ENCODE data around the gene NKD2. TPM values are rescaled to one million over a fixed set of nuclear protein-coding genes. Genes with fewer than 3 reads are reported as not detected.

The NKD2 gene
- total RNA-seq, 2 donors from 2014 or later: 1.4 to 1.5 TPM

DNA sequence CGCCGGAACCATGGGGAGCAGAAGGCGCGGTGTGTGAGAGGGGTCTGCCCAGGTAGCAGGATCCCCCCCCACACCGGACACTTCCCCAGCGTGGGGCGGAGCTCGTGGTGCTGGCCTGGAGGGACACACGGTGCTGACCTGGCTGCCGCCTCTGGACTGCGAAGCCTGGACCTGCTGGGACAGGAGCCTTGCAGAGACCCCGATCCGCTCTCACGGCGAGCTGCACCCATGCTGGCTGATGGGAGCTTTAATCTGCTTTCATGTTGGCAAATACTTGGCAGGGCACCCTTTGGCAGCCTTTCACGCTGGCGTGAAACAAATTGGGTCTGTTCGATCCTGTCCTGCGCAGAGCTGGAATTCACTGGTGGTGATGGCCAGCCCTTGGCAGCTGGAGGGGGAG, 7.4 kb downstream of the NKD2 start:
- no peaks in the 10 kb centered on the region for H3K27me3 ChIP-seq (replicated peaks; ENCODE audit: insufficient read depth)
- no peak for ATAC-seq (ENCODE audit: insufficient number of reproducible peaks, low FRiP score, low read depth)
- no peak overlapping the region for H3K4me3 ChIP-seq
- H3K9me3 ChIP-seq: no peaks in the 10 kb centered on the region
- no peaks in the 10 kb centered on the region for H3K36me3 ChIP-seq
- TF ChIP-seq, protein P1, sequence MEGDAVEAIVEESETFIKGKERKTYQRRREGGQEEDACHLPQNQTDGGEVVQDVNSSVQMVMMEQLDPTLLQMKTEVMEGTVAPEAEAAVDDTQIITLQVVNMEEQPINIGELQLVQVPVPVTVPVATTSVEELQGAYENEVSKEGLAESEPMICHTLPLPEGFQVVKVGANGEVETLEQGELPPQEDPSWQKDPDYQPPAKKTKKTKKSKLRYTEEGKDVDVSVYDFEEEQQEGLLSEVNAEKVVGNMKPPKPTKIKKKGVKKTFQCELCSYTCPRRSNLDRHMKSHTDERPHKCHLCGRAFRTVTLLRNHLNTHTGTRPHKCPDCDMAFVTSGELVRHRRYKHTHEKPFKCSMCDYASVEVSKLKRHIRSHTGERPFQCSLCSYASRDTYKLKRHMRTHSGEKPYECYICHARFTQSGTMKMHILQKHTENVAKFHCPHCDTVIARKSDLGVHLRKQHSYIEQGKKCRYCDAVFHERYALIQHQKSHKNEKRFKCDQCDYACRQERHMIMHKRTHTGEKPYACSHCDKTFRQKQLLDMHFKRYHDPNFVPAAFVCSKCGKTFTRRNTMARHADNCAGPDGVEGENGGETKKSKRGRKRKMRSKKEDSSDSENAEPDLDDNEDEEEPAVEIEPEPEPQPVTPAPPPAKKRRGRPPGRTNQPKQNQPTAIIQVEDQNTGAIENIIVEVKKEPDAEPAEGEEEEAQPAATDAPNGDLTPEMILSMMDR (IDR thresholded peaks at IDR 0.05): no peak
- DNase-seq (ENCODE audit: low spot score): no peak
- H3K27ac ChIP-seq: no peak overlapping the region
- H3K4me1 ChIP-seq (ENCODE audit: control insufficient read depth in 1 of 2, low read depth in 2 of 2): no peaks in the 10 kb centered on the region

DNA sequence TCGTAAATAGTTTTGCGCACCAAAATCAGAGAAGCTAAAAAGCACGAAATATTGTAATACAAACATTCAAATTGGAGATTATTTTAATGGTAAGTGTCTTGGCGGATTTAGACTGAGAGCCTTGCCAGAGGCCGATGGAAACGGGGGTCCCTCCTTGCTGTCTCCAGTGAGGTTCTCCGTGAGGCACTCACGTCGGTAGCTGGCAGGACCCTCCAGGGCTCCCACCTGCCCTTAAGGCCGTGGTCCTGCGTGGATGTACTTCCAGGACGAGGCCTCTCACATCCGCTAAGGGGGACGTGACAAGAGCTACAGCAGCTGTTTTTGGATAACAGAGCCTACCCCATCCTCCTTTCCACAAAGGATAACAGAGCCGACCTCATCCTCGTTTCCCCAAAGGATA, 7.9 kb downstream of the NKD2 start:
- no peaks in the 10 kb centered on the region for H3K27me3 ChIP-seq (replicated peaks; ENCODE audit: insufficient read depth)
- ATAC-seq (ENCODE audit: insufficient number of reproducible peaks, low FRiP score, low read depth) (no peak), DNase-seq (ENCODE audit: low spot score) (no peak)
- no peak overlapping the region for H3K4me3 ChIP-seq
- no peak overlapping the region for H3K27ac ChIP-seq
- H3K4me1 ChIP-seq (ENCODE audit: control insufficient read depth in 1 of 2, low read depth in 2 of 2): no peaks in the 10 kb centered on the region
- TF ChIP-seq, protein P1 (IDR thresholded peaks at IDR 0.05): no peak
- no peaks in the 10 kb centered on the region for H3K36me3 ChIP-seq
- H3K9me3 ChIP-seq: no peaks in the 10 kb centered on the region

DNA sequence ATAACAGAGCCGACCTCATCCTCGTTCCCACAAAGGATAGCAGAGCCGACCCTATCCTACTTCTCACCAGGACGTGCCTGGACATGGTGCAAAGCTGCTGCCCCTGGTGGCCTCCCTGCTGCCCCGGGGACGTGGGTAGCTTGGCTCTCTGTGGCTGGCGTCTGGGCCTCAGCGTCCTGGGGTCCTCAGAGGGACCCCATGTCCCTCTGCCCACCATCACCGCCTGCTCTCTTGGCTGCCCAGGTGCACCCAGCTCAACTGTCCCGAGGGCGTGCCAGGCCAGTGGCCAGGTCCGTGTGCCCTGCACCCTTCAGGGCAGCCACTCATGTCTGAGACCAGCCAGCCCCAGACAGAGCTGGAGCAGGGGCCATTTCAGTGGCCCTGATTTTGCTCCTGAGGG, 8.5 kb downstream of the NKD2 start:
- H3K4me1 ChIP-seq (ENCODE audit: control insufficient read depth in 1 of 2, low read depth in 2 of 2): no peaks in the 10 kb centered on the region
- DNase-seq (ENCODE audit: low spot score): no peak
- no peak for ATAC-seq (ENCODE audit: insufficient number of reproducible peaks, low FRiP score, low read depth)
- H3K4me3 ChIP-seq: no peak overlapping the region
- TF ChIP-seq, protein P1 (IDR thresholded peaks at IDR 0.05): no peak
- H3K27ac ChIP-seq: no peak overlapping the region
- H3K9me3 ChIP-seq: no peaks in the 10 kb centered on the region
- no peaks in the 10 kb centered on the region for H3K36me3 ChIP-seq
- no peaks in the 10 kb centered on the region for H3K27me3 ChIP-seq (replicated peaks; ENCODE audit: insufficient read depth)

DNA sequence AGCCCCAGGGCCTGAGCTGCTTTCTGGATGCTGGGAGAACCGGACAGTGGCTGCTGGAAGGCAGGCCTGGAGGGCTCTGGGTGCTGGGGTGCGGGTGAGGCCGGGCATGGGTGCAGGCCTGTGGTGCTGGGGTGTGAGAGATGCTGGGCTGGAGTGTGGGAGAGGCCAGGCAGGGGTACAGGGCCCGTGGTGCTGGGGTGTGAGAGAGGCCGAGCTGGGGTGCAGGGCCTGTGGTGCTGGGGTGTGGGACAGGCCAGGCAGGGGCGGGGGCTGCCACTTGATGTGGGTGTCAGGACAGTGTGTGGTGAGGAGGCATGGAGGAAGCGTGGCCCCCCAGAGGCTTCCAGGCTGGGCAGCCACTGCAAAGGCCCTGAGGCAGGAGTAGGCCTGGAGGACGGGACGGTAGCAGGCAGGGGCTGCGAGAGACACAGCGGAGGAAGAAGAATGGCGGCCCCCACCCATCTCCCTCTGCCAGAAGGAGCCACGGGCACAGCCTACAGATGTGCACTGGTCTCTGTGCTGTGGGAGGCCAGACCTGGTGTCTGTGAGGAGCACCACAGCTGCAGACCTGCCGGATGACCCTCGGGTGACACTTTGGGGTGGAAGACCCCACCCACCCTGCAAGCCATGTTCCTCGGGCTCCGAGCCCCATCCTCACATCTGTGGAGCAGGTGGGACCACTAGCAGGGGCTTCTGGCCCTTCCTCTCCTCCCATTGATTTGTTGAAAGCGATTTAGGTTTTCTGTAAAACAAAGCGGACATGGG, 9.3 kb downstream of the NKD2 start:
- no peak for DNase-seq (ENCODE audit: low spot score)
- no peak overlapping the region for H3K4me3 ChIP-seq
- H3K9me3 ChIP-seq: no peaks in the 10 kb centered on the region
- TF ChIP-seq, protein P1 (IDR thresholded peaks at IDR 0.05): no peak
- H3K27ac ChIP-seq: no peak overlapping the region
- ATAC-seq (ENCODE audit: insufficient number of reproducible peaks, low FRiP score, low read depth): no peak
- no peaks in the 10 kb centered on the region for H3K36me3 ChIP-seq
- no peaks in the 10 kb centered on the region for H3K27me3 ChIP-seq (replicated peaks; ENCODE audit: insufficient read depth)
- no peaks in the 10 kb centered on the region for H3K4me1 ChIP-seq (ENCODE audit: control insufficient read depth in 1 of 2, low read depth in 2 of 2)

DNA sequence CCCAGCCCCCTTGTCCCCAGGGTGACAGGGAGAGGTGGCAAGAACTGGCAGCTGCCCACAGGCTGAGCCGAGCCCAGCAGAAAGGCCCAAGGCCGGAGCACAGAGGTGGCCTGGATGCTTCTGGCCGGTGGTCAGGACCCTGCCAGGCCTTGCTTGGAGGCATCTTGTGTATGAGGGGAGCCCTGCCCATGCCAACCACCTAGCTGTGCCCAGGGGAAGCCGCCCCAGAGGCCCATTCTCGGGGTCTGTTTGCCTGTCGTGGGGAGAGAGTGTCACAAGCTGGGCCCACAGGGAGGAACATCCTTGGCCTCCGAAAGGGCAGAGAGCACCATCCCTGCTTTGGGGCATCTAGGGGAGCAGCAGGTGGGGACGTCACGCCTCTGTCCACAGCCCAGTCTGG, 10.0 kb downstream of the NKD2 start:
- ATAC-seq (ENCODE audit: insufficient number of reproducible peaks, low FRiP score, low read depth): no peak
- DNase-seq (ENCODE audit: low spot score): no peak

More for the DNA sequence above, 10.0 kb downstream of the NKD2 start:
- Histone ChIP-seq H3K4me1 (ENCODE audit: control insufficient read depth in 1 of 2, low read depth in 2 of 2) (no peaks in the 10 kb centered on the region), H3K27ac (no peak overlapping the region), H3K9me3 (no peaks in the 10 kb centered on the region), H3K36me3 (no peaks in the 10 kb centered on the region), H3K27me3 (replicated peaks; ENCODE audit: insufficient read depth) (no peaks in the 10 kb centered on the region), H3K4me3 (no peak overlapping the region)
- TF ChIP-seq, protein P1 (IDR thresholded peaks at IDR 0.05): no peak

All from thoracic aorta (tissue), 2 donors.